Measurements from ENCODE around the gene SLC2A5. TPM values are rescaled to one million over a fixed set of nuclear protein-coding genes. Genes with fewer than 3 reads are reported as not detected.

Gene SLC2A5
- total RNA-seq, 1 donor from 2014 or later: 3.6 TPM

- POLR2A ChIA-PET: interaction anchor here (0.5 kb wide), 1 partner anchor 75 kb away, joined by 3 read pairs; no protein-coding TSS in a partner anchor
- ATAC-seq (ENCODE audit: low read depth) (no peak), DNase-seq (no peak)
- Mint-ChIP-seq H3K9me3 (no peaks in the 10 kb centered on the region), H3K4me1 (peaks cover 60% of the 10 kb centered on the region), H3K36me3 (ENCODE audit: low read depth) (no peaks in the 10 kb centered on the region), H3K27me3 (no peaks in the 10 kb centered on the region), H3K4me3 (no peak overlapping the region), H3K27ac (no peak overlapping the region)
- CTCF ChIA-PET: no interaction called here
- TF ChIP-seq, protein P1, sequence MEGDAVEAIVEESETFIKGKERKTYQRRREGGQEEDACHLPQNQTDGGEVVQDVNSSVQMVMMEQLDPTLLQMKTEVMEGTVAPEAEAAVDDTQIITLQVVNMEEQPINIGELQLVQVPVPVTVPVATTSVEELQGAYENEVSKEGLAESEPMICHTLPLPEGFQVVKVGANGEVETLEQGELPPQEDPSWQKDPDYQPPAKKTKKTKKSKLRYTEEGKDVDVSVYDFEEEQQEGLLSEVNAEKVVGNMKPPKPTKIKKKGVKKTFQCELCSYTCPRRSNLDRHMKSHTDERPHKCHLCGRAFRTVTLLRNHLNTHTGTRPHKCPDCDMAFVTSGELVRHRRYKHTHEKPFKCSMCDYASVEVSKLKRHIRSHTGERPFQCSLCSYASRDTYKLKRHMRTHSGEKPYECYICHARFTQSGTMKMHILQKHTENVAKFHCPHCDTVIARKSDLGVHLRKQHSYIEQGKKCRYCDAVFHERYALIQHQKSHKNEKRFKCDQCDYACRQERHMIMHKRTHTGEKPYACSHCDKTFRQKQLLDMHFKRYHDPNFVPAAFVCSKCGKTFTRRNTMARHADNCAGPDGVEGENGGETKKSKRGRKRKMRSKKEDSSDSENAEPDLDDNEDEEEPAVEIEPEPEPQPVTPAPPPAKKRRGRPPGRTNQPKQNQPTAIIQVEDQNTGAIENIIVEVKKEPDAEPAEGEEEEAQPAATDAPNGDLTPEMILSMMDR (IDR thresholded peaks at IDR 0.05): no peak
- intact Hi-C loops (cut with micrococcal nuclease): loop anchor here (5.0 kb wide), 1 partner anchor 362 kb away; no protein-coding TSS in a partner anchor
Observed at GRCh38 chr1:9065213-9065751, 4.2 kb downstream of the SLC2A5 start.

- ATAC-seq (ENCODE audit: low read depth) (peak; percentile 54), DNase-seq (no peak)
- ChIA-PET POLR2A (interaction anchor here (0.6 kb wide), 2 partner anchors 19 to 361 kb away, joined by 3 to 10 read pairs; no protein-coding TSS in a partner anchor), CTCF (no interaction called here)
- Mint-ChIP-seq H3K4me1 (peaks cover 36% of the 10 kb centered on the region), H3K9me3 (no peaks in the 10 kb centered on the region), H3K27ac (no peak overlapping the region), H3K36me3 (ENCODE audit: low read depth) (no peaks in the 10 kb centered on the region), H3K4me3 (no peak overlapping the region), H3K27me3 (no peaks in the 10 kb centered on the region)
- intact Hi-C loops (cut with micrococcal nuclease): no loop called here
- TF ChIP-seq, protein P1 (IDR thresholded peaks at IDR 0.05): no peak
Observed at GRCh38 chr1:9062846-9063245, 6.6 kb downstream of the SLC2A5 start.

DNA sequence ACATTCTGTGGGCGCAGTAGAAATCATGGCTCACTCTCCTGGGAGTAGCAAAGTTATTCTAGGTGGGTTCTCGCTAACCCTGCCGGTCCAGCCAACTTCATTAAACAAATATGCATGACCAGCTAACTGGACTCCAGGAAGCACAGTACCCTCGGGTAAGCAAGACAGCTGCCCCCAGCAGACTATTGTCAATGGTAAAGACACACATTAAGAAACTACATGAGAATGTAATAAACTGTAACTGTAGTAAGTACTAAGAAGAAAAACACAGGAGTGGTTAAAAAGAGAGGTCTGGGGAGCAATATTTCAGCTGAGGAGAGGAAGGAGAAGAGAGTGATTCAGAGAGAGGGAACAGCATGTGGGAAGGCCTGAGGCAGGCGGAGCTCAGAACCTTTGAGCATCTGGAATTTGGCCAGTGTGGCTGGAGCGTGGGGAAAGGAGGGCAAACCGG lies 7.4 kb downstream of the SLC2A5 start:
- Mint-ChIP-seq H3K9me3 (no peaks in the 10 kb centered on the region), H3K36me3 (ENCODE audit: low read depth) (peaks cover 3% of the 10 kb centered on the region), H3K27me3 (no peaks in the 10 kb centered on the region), H3K4me3 (no peak overlapping the region), H3K27ac (peak overlapping the region; percentile 21), H3K4me1 (peaks cover 28% of the 10 kb centered on the region)
- TF ChIP-seq, protein P1 (IDR thresholded peaks at IDR 0.05): no peak
- DNase-seq (no peak), ATAC-seq (ENCODE audit: low read depth) (no peak)
- CTCF ChIA-PET: interaction anchor here (1.5 kb wide), 1 partner anchor 25 kb away, joined by 3 read pairs; no protein-coding TSS in a partner anchor
- intact Hi-C loops (cut with micrococcal nuclease): no loop called here
- POLR2A ChIA-PET: interaction anchor here (0.6 kb wide), 1 partner anchor 13 kb away, joined by 3 read pairs; no protein-coding TSS in a partner anchor

GRCh38 chr1:9061252-9061960 lies 8.0 kb downstream of the SLC2A5 start:
- Mint-ChIP-seq H3K9me3 (no peaks in the 10 kb centered on the region), H3K27ac (no peak overlapping the region), H3K4me3 (no peak overlapping the region), H3K4me1 (peaks cover 27% of the 10 kb centered on the region), H3K27me3 (no peaks in the 10 kb centered on the region), H3K36me3 (ENCODE audit: low read depth) (peaks cover 9% of the 10 kb centered on the region)
- DNase-seq: no peak
- TF ChIP-seq, protein P1 (IDR thresholded peaks at IDR 0.05): no peak
- ATAC-seq (ENCODE audit: low read depth): no peak
- CTCF ChIA-PET: interaction anchor here (0.8 to 1.5 kb wide), 2 partner anchors 24 to 49 kb away, joined by 3 read pairs; no protein-coding TSS in a partner anchor
- POLR2A ChIA-PET: interaction anchor here (0.6 kb wide), 1 partner anchor 12 kb away, joined by 3 read pairs; no protein-coding TSS in a partner anchor
- intact Hi-C loops (cut with micrococcal nuclease): no loop called here

All from activated B cell treated with CpG ODN at 0.5 μM for 24 hours (primary cell).